GM19351 (cell line): Measurements from ENCODE around the gene LRMDA.
A peak's percentile ranks its signal among the peaks of the same experiment; 100 is the strongest.
"Not testable (repeated sequence)": the region's sequence is repeated elsewhere in the genome, so short reads cannot be mapped to it uniquely, and the experiment has no call there.

ENCODE experiments used
- ATAC-seq: cut with Tn5 transposase; IDR thresholded peaks from one replicate; pipeline ENCODE4 v1.9.1; 2021; ENCODE audit warnings: mild to moderate bottlenecking, moderate library complexity; ENCODE audit not compliant: unreplicated experiment

Gene LRMDA

GRCh38 chr10:75605096-75605495, 173.7 kb downstream of the LRMDA start:
- ATAC-seq = no peak

GRCh38 chr10:75605795-75606194, 174.4 kb downstream of the LRMDA start:
- peak; percentile 4 for ATAC-seq

GRCh38 chr10:75606203-75606779, 174.9 kb downstream of the LRMDA start:
- ATAC-seq = peak; percentile 50

- ATAC-seq = no peak
Measured at GRCh38 chr10:75607576-75607975, 176.2 kb downstream of the LRMDA start.

- no peak for ATAC-seq
Measured at GRCh38 chr10:75610183-75610582, 178.8 kb downstream of the LRMDA start.

- peak; percentile 42 for ATAC-seq
Measured at GRCh38 chr10:75611172-75611992, 180.0 kb downstream of the LRMDA start.

GRCh38 chr10:75611993-75612372, 180.6 kb downstream of the LRMDA start:
- no peak for ATAC-seq

GRCh38 chr10:75612904-75613684, 181.7 kb downstream of the LRMDA start:
- peak; percentile 53 for ATAC-seq

- no peak for ATAC-seq
Measured at GRCh38 chr10:75613685-75614504, 182.5 kb downstream of the LRMDA start.

- no peak for ATAC-seq
Measured at GRCh38 chr10:75616076-75616475, 184.7 kb downstream of the LRMDA start.

GRCh38 chr10:75616874-75617478, 185.6 kb downstream of the LRMDA start:
- ATAC-seq = no peak

- no peak for ATAC-seq
Measured at GRCh38 chr10:75617485-75618155, 186.2 kb downstream of the LRMDA start.

- ATAC-seq = no peak
Measured at GRCh38 chr10:75619635-75620034, 188.2 kb downstream of the LRMDA start.

- no peak for ATAC-seq
Measured at GRCh38 chr10:75620356-75620755, 188.9 kb downstream of the LRMDA start.

GRCh38 chr10:75621003-75621402, 189.6 kb downstream of the LRMDA start:
- ATAC-seq = not testable (repeated sequence)

- no peak for ATAC-seq
Measured at GRCh38 chr10:75622503-75622902, 191.1 kb downstream of the LRMDA start.

GRCh38 chr10:75623310-75624093, 192.1 kb downstream of the LRMDA start:
- no peak for ATAC-seq

- ATAC-seq = no peak
Measured at GRCh38 chr10:75624638-75625037, 193.2 kb downstream of the LRMDA start.

- no peak for ATAC-seq
Measured at GRCh38 chr10:75630746-75631145, 199.3 kb downstream of the LRMDA start.
